ENCODE data around the gene CAB39. TPM values are rescaled to one million over a fixed set of nuclear protein-coding genes. Genes with fewer than 3 reads are reported as not detected.

The CAB39 gene
- total and polyA plus RNA-seq, 2 donors from 2014 or later = 39.1 to 77.6 TPM

GRCh38 chr2:230779607-230780006, 67.0 kb downstream of the CAB39 start:
- H3K27me3 ChIP-seq (ENCODE audit: control insufficient read depth, insufficient read depth, low read length) = no peaks in the 10 kb centered on the region
- no peak overlapping the region for H3K4me3 ChIP-seq (ENCODE audit: low read length in 3 of 3)
- H3K9me3 ChIP-seq (ENCODE audit: control insufficient read depth in 2 of 3, insufficient read depth in 1 of 3, low read length in 3 of 3) = no peaks in the 10 kb centered on the region
- TF ChIP-seq, protein P1, sequence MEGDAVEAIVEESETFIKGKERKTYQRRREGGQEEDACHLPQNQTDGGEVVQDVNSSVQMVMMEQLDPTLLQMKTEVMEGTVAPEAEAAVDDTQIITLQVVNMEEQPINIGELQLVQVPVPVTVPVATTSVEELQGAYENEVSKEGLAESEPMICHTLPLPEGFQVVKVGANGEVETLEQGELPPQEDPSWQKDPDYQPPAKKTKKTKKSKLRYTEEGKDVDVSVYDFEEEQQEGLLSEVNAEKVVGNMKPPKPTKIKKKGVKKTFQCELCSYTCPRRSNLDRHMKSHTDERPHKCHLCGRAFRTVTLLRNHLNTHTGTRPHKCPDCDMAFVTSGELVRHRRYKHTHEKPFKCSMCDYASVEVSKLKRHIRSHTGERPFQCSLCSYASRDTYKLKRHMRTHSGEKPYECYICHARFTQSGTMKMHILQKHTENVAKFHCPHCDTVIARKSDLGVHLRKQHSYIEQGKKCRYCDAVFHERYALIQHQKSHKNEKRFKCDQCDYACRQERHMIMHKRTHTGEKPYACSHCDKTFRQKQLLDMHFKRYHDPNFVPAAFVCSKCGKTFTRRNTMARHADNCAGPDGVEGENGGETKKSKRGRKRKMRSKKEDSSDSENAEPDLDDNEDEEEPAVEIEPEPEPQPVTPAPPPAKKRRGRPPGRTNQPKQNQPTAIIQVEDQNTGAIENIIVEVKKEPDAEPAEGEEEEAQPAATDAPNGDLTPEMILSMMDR (IDR thresholded peaks at IDR 0.05; ENCODE audit: borderline replicate concordance, extremely low read depth, insufficient read depth) = no peak
- intact Hi-C loops (cut with DNase I) = no loop called here
- H3K27ac ChIP-seq (ENCODE audit: low read depth in 2 of 2, low read length in 2 of 2) = no peak overlapping the region
- H3K36me3 ChIP-seq (ENCODE audit: control insufficient read depth in 2 of 3, insufficient read depth in 3 of 3, low read length in 3 of 3) = no peaks in the 10 kb centered on the region
- H3K9ac ChIP-seq (ENCODE audit: low read length in 3 of 3) = no peak overlapping the region
- no peak for FAIRE-seq
- DNase-seq = no peak
- H3K4me1 ChIP-seq (ENCODE audit: control insufficient read depth in 2 of 3, insufficient read depth in 2 of 3, low read depth in 1 of 3, low read length in 3 of 3) = peaks cover 0 to 13% (median 8%) of the 10 kb centered on the region in 3 donors

- H3K9ac ChIP-seq (ENCODE audit: low read length in 3 of 3) = peak overlapping the region in 1 of 3 donors; percentile 42
- peak overlapping the region; percentile 59 for H3K27ac ChIP-seq (ENCODE audit: low read depth in 2 of 2, low read length in 2 of 2)
- DNase-seq (peak in 4 of 5 donors; percentile 54 to 92 (median 83)), FAIRE-seq (no peak)
- no peak overlapping the region for H3K4me3 ChIP-seq (ENCODE audit: low read length in 3 of 3)
- no peaks in the 10 kb centered on the region for H3K9me3 ChIP-seq (ENCODE audit: control insufficient read depth in 2 of 3, insufficient read depth in 1 of 3, low read length in 3 of 3)
- peaks cover 0 to 13% (median 8%) of the 10 kb centered on the region in 3 donors for H3K4me1 ChIP-seq (ENCODE audit: control insufficient read depth in 2 of 3, insufficient read depth in 2 of 3, low read depth in 1 of 3, low read length in 3 of 3)
- no peaks in the 10 kb centered on the region for H3K36me3 ChIP-seq (ENCODE audit: control insufficient read depth in 2 of 3, insufficient read depth in 3 of 3, low read length in 3 of 3)
- TF ChIP-seq, protein P1 (IDR thresholded peaks at IDR 0.05; ENCODE audit: borderline replicate concordance, extremely low read depth, insufficient read depth) = no peak
- H3K27me3 ChIP-seq (ENCODE audit: control insufficient read depth, insufficient read depth, low read length) = no peaks in the 10 kb centered on the region
- intact Hi-C loops (cut with DNase I) = no loop called here
Measured at GRCh38 chr2:230781130-230781797, 68.6 kb downstream of the CAB39 start.

DNA sequence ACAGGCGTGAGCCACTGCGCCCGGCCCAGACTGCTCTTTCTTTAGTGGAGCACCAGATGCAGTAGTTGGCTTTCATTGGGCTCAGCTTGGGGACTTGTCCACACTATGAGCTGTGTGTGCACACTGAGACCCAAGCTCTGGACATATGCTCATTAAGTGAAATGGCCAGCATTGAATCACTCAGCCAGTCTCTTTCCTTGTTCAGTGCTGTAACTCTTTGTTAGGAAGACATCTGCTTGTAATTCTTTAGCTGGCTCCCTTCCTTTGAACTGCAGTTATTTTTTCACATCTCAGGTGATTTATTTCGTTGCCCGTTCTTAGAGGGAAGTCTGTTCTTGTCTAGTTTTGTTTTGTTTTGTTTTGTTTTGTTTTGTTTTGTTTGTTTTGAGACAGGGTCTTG, 70.5 kb downstream of the CAB39 start:
- DNase-seq (no peak), FAIRE-seq (no peak)
- TF ChIP-seq, protein P1 (IDR thresholded peaks at IDR 0.05; ENCODE audit: borderline replicate concordance, extremely low read depth, insufficient read depth) = no peak
- Histone ChIP-seq H3K9me3 (ENCODE audit: control insufficient read depth in 2 of 3, insufficient read depth in 1 of 3, low read length in 3 of 3) (peaks cover 0 to 5% (median 0%) of the 10 kb centered on the region in 3 donors), H3K4me3 (ENCODE audit: low read length in 3 of 3) (no peak overlapping the region), H3K27me3 (ENCODE audit: control insufficient read depth, insufficient read depth, low read length) (no peaks in the 10 kb centered on the region), H3K36me3 (ENCODE audit: control insufficient read depth in 2 of 3, insufficient read depth in 3 of 3, low read length in 3 of 3) (no peaks in the 10 kb centered on the region), H3K4me1 (ENCODE audit: control insufficient read depth in 2 of 3, insufficient read depth in 2 of 3, low read depth in 1 of 3, low read length in 3 of 3) (peaks cover 0 to 12% (median 7%) of the 10 kb centered on the region in 3 donors), H3K27ac (ENCODE audit: low read depth in 2 of 2, low read length in 2 of 2) (no peak overlapping the region), H3K9ac (ENCODE audit: low read length in 3 of 3) (no peak overlapping the region)
- intact Hi-C loops (cut with DNase I) = no loop called here

Data from kidney (tissue), 14 donors.